Panc1 (cell line): Measurements from ENCODE around the gene EHD4. TPM values are rescaled to one million over a fixed set of nuclear protein-coding genes. Genes with fewer than 3 reads are reported as not detected.

Experiments used
- ATAC-seq: fragments of 200-7000 bp; cut with Tn5 transposase; 2 replicates; pipeline ENCODE4 v1.9.1; 2020; ENCODE audit warnings: mild to moderate bottlenecking, moderate library complexity
- BruUV-seq: library from RNA; stranded (reverse); fragments of 400-500 nt; replicated peaks from 2 replicates; lab custom pipeline; 2021; lab: Mats Ljungman, UMichigan
- CTCF ChIA-PET: fragments of 300-600 bp; sonication (Branson Sonifier 250); formaldehyde crosslinking; loops from one replicate; lab custom pipeline; 2022; ENCODE audit warnings: antibody characterized with exemption; lab: Charles Lee
- POLR2A ChIA-PET: fragments of 300-600 bp; sonication (Branson Sonifier 250); formaldehyde crosslinking; loops from one replicate; lab custom pipeline; 2022; ENCODE audit warnings: antibody characterized with exemption; lab: Charles Lee
- DNase-seq: peaks from one replicate; pipeline ENCODE4 v3.0.0-alpha.2; 2010; ENCODE audit warnings: low read depth, low spot score
- H3K27ac ChIP-seq: 2 replicates; pipeline ENCODE4 v1.5.1; 2011; ENCODE audit warnings: mild to moderate bottlenecking, low read length, inconsistent platforms
- H3K27me3 ChIP-seq: fragments of 200-500 bp; sonication (Bioruptor generic); 2 replicates; pipeline ENCODE4 v1.6.0; 2014; ENCODE audit warnings: low read length, inconsistent platforms; ENCODE audit not compliant: control insufficient read depth, insufficient read depth
- H3K36me3 ChIP-seq: fragments of 200-500 bp; sonication (Bioruptor generic); 2 replicates; pipeline ENCODE4 v1.5.1; 2014; ENCODE audit warnings: inconsistent platforms, mild to moderate bottlenecking, low read length, moderate library complexity; ENCODE audit not compliant: control insufficient read depth, insufficient read depth
- H3K4me1 ChIP-seq: 2 replicates; pipeline ENCODE4 v1.5.1; 2011; ENCODE audit warnings: inconsistent platforms, mild to moderate bottlenecking, low read length, moderate library complexity; ENCODE audit not compliant: control insufficient read depth, insufficient read depth
- H3K4me3 ChIP-seq, 2 experiments: 2 replicates each; pipeline ENCODE4 v1.5.1; 2011 to 2012; ENCODE audit warnings: low read depth in 2 of 2, low read length in 2 of 2, mild to moderate bottlenecking in 2 of 2, inconsistent platforms in 1 of 2, moderate library complexity in 1 of 2
- H3K9me3 ChIP-seq: fragments of 200-500 bp; sonication (Bioruptor generic); 2 replicates; pipeline ENCODE4 v1.5.1; 2014; ENCODE audit warnings: low read depth, mild to moderate bottlenecking, inconsistent platforms, low read length, moderate library complexity; ENCODE audit not compliant: control insufficient read depth, insufficient read depth
- POLR2AphosphoS5 ChIP-seq: IDR thresholded peaks from 2 replicates; pipeline ENCODE4 v1.6.1; 2012; ENCODE audit warnings: mild to moderate bottlenecking, low read depth, low read length, moderate library complexity
- SIN3A ChIP-seq: IDR thresholded peaks from 2 replicates; pipeline ENCODE4 v1.6.1; 2012; ENCODE audit warnings: low read depth, mild to moderate bottlenecking, low read length, moderate library complexity, borderline replicate concordance; ENCODE audit not compliant: insufficient read depth
- TCF7L2 ChIP-seq: IDR thresholded peaks from 2 replicates; pipeline ENCODE4 v1.6.1; 2011; ENCODE audit warnings: mild to moderate bottlenecking, low read depth, low read length, inconsistent platforms
- in situ Hi-C: cut with HindIII; loops from 2 replicates; pipeline ENCODE4 v1.10.0; 2016; ENCODE audit warnings: low sequenced_read_pairs, low pct_unique_long_range_greater_than_20kb
- intact Hi-C: fragments of 100-400 bp; cut with micrococcal nuclease; formaldehyde crosslinking; loops from one replicate; pipeline ENCODE4 v1.10.0; 2022; ENCODE audit not compliant: unreplicated experiment
- total RNA-seq: library from RNA; stranded (reverse); gene quantifications from one replicate; pipeline ENCODE4 v1.2.1, GENCODE V29; 2021; ENCODE audit not compliant: unreplicated experiment
- TF ChIP-seq, protein P1 (sequence below), 2 experiments: IDR thresholded peaks; 2 replicates each; pipeline ENCODE4 v1.6.1; 2011 to 2012; ENCODE audit warnings: low read depth in 2 of 2, control low read depth in 1 of 2, low read length in 1 of 2, mild to moderate bottlenecking in 1 of 2, moderate library complexity in 1 of 2; ENCODE audit not compliant: insufficient read depth in 1 of 2
- TF ChIP-seq, protein P2 (sequence below): fragments of 450-650 bp; IDR thresholded peaks from 2 replicates; pipeline ENCODE4 v1.5.1; 2017; ENCODE audit warnings: mild to moderate bottlenecking

Gene EHD4
- total RNA-seq, 1 experiment from 2014 or later, result 43.2 TPM

DNA sequence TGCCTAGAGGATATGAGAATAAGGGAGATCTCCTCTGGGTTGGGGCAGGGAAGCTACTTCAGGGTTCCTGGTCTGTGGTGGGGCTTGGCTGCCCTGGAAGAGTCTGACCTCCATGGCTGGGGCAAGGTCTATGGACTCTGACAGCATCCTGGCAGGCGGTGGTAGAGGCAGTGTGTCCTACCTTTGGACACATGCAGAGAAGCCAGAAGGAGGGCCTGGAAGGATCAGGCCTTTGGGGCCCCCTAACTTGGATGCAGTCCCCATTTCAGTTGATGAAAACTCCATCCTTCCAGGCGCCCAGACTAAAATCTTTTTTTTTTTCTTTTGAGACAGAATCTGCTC lies 88.9 kb downstream of the EHD4 start:
- Histone ChIP-seq H3K27me3 (no peaks in the 10 kb centered on the region), H3K36me3 (no peaks in the 10 kb centered on the region), H3K9me3 (no peaks in the 10 kb centered on the region), H3K4me3 (no peak overlapping the region), H3K4me1 (no peaks in the 10 kb centered on the region), H3K27ac (no peak overlapping the region)
- TF ChIP-seq TCF7L2, result no peak
- TF ChIP-seq, protein P1, sequence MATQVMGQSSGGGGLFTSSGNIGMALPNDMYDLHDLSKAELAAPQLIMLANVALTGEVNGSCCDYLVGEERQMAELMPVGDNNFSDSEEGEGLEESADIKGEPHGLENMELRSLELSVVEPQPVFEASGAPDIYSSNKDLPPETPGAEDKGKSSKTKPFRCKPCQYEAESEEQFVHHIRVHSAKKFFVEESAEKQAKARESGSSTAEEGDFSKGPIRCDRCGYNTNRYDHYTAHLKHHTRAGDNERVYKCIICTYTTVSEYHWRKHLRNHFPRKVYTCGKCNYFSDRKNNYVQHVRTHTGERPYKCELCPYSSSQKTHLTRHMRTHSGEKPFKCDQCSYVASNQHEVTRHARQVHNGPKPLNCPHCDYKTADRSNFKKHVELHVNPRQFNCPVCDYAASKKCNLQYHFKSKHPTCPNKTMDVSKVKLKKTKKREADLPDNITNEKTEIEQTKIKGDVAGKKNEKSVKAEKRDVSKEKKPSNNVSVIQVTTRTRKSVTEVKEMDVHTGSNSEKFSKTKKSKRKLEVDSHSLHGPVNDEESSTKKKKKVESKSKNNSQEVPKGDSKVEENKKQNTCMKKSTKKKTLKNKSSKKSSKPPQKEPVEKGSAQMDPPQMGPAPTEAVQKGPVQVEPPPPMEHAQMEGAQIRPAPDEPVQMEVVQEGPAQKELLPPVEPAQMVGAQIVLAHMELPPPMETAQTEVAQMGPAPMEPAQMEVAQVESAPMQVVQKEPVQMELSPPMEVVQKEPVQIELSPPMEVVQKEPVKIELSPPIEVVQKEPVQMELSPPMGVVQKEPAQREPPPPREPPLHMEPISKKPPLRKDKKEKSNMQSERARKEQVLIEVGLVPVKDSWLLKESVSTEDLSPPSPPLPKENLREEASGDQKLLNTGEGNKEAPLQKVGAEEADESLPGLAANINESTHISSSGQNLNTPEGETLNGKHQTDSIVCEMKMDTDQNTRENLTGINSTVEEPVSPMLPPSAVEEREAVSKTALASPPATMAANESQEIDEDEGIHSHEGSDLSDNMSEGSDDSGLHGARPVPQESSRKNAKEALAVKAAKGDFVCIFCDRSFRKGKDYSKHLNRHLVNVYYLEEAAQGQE (IDR thresholded peaks at IDR 0.05; ENCODE audit: insufficient read depth in 1 of 2, low read depth in 2 of 2, low read length in 1 of 2), result no peak
- TF ChIP-seq, protein P2, sequence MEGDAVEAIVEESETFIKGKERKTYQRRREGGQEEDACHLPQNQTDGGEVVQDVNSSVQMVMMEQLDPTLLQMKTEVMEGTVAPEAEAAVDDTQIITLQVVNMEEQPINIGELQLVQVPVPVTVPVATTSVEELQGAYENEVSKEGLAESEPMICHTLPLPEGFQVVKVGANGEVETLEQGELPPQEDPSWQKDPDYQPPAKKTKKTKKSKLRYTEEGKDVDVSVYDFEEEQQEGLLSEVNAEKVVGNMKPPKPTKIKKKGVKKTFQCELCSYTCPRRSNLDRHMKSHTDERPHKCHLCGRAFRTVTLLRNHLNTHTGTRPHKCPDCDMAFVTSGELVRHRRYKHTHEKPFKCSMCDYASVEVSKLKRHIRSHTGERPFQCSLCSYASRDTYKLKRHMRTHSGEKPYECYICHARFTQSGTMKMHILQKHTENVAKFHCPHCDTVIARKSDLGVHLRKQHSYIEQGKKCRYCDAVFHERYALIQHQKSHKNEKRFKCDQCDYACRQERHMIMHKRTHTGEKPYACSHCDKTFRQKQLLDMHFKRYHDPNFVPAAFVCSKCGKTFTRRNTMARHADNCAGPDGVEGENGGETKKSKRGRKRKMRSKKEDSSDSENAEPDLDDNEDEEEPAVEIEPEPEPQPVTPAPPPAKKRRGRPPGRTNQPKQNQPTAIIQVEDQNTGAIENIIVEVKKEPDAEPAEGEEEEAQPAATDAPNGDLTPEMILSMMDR, result no peak
- TF ChIP-seq SIN3A, result no peak
- TF ChIP-seq POLR2AphosphoS5, result no peak
- no peak for DNase-seq
- no TSS peak for BruUV-seq
- no peak for ATAC-seq
- intact Hi-C loops, result no loop called here
- ChIA-PET CTCF (no interaction called here), POLR2A (no interaction called here)
- in situ Hi-C loops, result no loop called here

GRCh38 chr15:41882689-41883483 lies 89.5 kb downstream of the EHD4 start:
- Histone ChIP-seq H3K27ac (no peak overlapping the region), H3K4me1 (no peaks in the 10 kb centered on the region), H3K27me3 (no peaks in the 10 kb centered on the region), H3K9me3 (no peaks in the 10 kb centered on the region), H3K4me3 (no peak overlapping the region), H3K36me3 (no peaks in the 10 kb centered on the region)
- no TSS peak for BruUV-seq
- intact Hi-C loops, result no loop called here
- in situ Hi-C loops, result no loop called here
- TF ChIP-seq, protein P1 (IDR thresholded peaks at IDR 0.05; ENCODE audit: insufficient read depth in 1 of 2, low read depth in 2 of 2, low read length in 1 of 2), result no peak
- TF ChIP-seq POLR2AphosphoS5, result no peak
- TF ChIP-seq, protein P2, result no peak
- TF ChIP-seq TCF7L2, result no peak
- no peak for TF ChIP-seq SIN3A
- ChIA-PET POLR2A (no interaction called here), CTCF (no interaction called here)
- ATAC-seq (0 out of 2 replicates have a peak, but pooled peaks have one; percentile 24), DNase-seq (no peak)
